ES-I3 (cell line): ENCODE measurements around the gene RASIP1.
A peak's percentile ranks its signal among the peaks of the same experiment; 100 is the strongest.
"Not testable (repeated sequence)": the region's sequence is repeated elsewhere in the genome, so short reads cannot be mapped to it uniquely, and the experiment has no call there.

ENCODE experiments used
- H3K36me3 ChIP-seq: 2 replicates; pipeline ENCODE4 v1.6.1; 2013; ENCODE audit warnings: mild to moderate bottlenecking, low read length, control low read depth, moderate library complexity; ENCODE audit not compliant: insufficient read depth
- H3K4me1 ChIP-seq: 2 replicates; pipeline ENCODE4 v1.6.1; 2013; ENCODE audit warnings: mild to moderate bottlenecking, control low read depth, low read length; ENCODE audit not compliant: insufficient read depth
- H3K9ac ChIP-seq: 2 replicates; pipeline ENCODE4 v1.6.1; 2013; ENCODE audit warnings: low read depth, mild to moderate bottlenecking, low read length, moderate library complexity
- H3K9me3 ChIP-seq: 2 replicates; pipeline ENCODE4 v1.6.1; 2013; ENCODE audit warnings: mild to moderate bottlenecking, low read length, moderate library complexity; ENCODE audit not compliant: control insufficient read depth, insufficient read depth

The RASIP1 gene

GRCh38 chr19:48714759-48715675 is 25.4 kb downstream of the RASIP1 start:
- no peaks in the 10 kb centered on the region for H3K36me3 ChIP-seq
- peak overlapping the region; percentile 34; the same call in 1 of the 2 replicates for H3K9ac ChIP-seq
- peaks cover 14% of the 10 kb centered on the region; the same call in 1 of the 2 replicates for H3K4me1 ChIP-seq
- H3K9me3 ChIP-seq: no peaks in the 10 kb centered on the region

GRCh38 chr19:48713864-48714755 is 26.3 kb downstream of the RASIP1 start:
- no peaks in the 10 kb centered on the region for H3K9me3 ChIP-seq
- H3K36me3 ChIP-seq: no peaks in the 10 kb centered on the region
- H3K9ac ChIP-seq: peak overlapping the region; percentile 69
- H3K4me1 ChIP-seq: peaks cover 14% of the 10 kb centered on the region; the same call in 1 of the 2 replicates

GRCh38 chr19:48713041-48713863 is 27.2 kb downstream of the RASIP1 start:
- H3K9ac ChIP-seq: peak overlapping the region; percentile 69
- no peaks in the 10 kb centered on the region for H3K36me3 ChIP-seq
- H3K4me1 ChIP-seq: peaks cover 10% of the 10 kb centered on the region; the same call in 1 of the 2 replicates
- no peaks in the 10 kb centered on the region for H3K9me3 ChIP-seq

- no peak overlapping the region for H3K9ac ChIP-seq
- no peaks in the 10 kb centered on the region for H3K9me3 ChIP-seq
- H3K36me3 ChIP-seq: no peaks in the 10 kb centered on the region
- peaks cover 6% of the 10 kb centered on the region; the same call in 1 of the 2 replicates for H3K4me1 ChIP-seq
Measured at GRCh38 chr19:48711106-48711662, 29.2 kb downstream of the RASIP1 start.

- H3K9me3 ChIP-seq: no peaks in the 10 kb centered on the region
Measured at GRCh38 chr19:48708471-48708870, 31.9 kb downstream of the RASIP1 start.

GRCh38 chr19:48705431-48705830 is 35.0 kb downstream of the RASIP1 start:
- H3K9me3 ChIP-seq: no peaks in the 10 kb centered on the region

More at GRCh38 chr19:48708471-48708870, 31.9 kb downstream of the RASIP1 start:
- Histone ChIP-seq H3K9ac (no peak overlapping the region), H3K4me1 (no peaks in the 10 kb centered on the region), H3K36me3 (no peaks in the 10 kb centered on the region; the same call in 1 of the 2 replicates)

GRCh38 chr19:48703316-48703715 is 37.1 kb downstream of the RASIP1 start:
- Histone ChIP-seq H3K9ac (no peak overlapping the region), H3K9me3 (no peaks in the 10 kb centered on the region), H3K36me3 (no peaks in the 10 kb centered on the region; the same call in 1 of the 2 replicates), H3K4me1 (no peaks in the 10 kb centered on the region)

More at GRCh38 chr19:48705431-48705830, 35.0 kb downstream of the RASIP1 start:
- Histone ChIP-seq H3K36me3 (no peaks in the 10 kb centered on the region; the same call in 1 of the 2 replicates), H3K9ac (no peak overlapping the region), H3K4me1 (no peaks in the 10 kb centered on the region)

- no peak overlapping the region for H3K9ac ChIP-seq
- no peaks in the 10 kb centered on the region for H3K9me3 ChIP-seq
- no peaks in the 10 kb centered on the region; the same call in 1 of the 2 replicates for H3K36me3 ChIP-seq
- H3K4me1 ChIP-seq: no peaks in the 10 kb centered on the region
Measured at GRCh38 chr19:48702701-48703100, 37.7 kb downstream of the RASIP1 start.

- H3K9me3 ChIP-seq: no peaks in the 10 kb centered on the region; the same call in 1 of the 2 replicates
- H3K4me1 ChIP-seq: no peaks in the 10 kb centered on the region; the same call in 1 of the 2 replicates
- H3K9ac ChIP-seq: no peak overlapping the region
- H3K36me3 ChIP-seq: no peaks in the 10 kb centered on the region
Measured at GRCh38 chr19:48698046-48698445, 42.4 kb downstream of the RASIP1 start.

- no peaks in the 10 kb centered on the region for H3K36me3 ChIP-seq
Measured at GRCh38 chr19:48696353-48697010, 43.9 kb downstream of the RASIP1 start.

GRCh38 chr19:48695743-48696352 is 44.6 kb downstream of the RASIP1 start, which contains the start of gene FUT2:
TSS of gene FUT2 (plus strand) at chr19:48695971. CDS start at chr19:48702957, 6,986 bp downstream.
- H3K4me1 ChIP-seq: no peaks in the 10 kb centered on the region; the same call in 1 of the 2 replicates
- no peaks in the 10 kb centered on the region; the same call in 1 of the 2 replicates for H3K9me3 ChIP-seq
- no peaks in the 10 kb centered on the region for H3K36me3 ChIP-seq
- H3K9ac ChIP-seq: peak within 1 kb of the TSS; percentile 78

More at GRCh38 chr19:48696353-48697010, 43.9 kb downstream of the RASIP1 start:
- no peaks in the 10 kb centered on the region; the same call in 1 of the 2 replicates for H3K4me1 ChIP-seq
- H3K9ac ChIP-seq: peak overlapping the region; percentile 78
- H3K9me3 ChIP-seq: no peaks in the 10 kb centered on the region; the same call in 1 of the 2 replicates

- not testable (repeated sequence) for H3K36me3 ChIP-seq, H3K9ac ChIP-seq, H3K4me1 ChIP-seq, H3K9me3 ChIP-seq
Measured at GRCh38 chr19:48693629-48694028, 46.8 kb downstream of the RASIP1 start.
